ENCODE results near the gene DES.

DES gene

GRCh38 chr2:219421323-219421722 lies 3.1 kb downstream of the DES start:
- no peak overlapping the region for H3K9ac ChIP-seq (ENCODE audit: low read depth, low read length)
- H3K9me3 ChIP-seq (ENCODE audit: control insufficient read depth, insufficient read depth, low read length): no peaks in the 10 kb centered on the region
- H3K36me3 ChIP-seq (ENCODE audit: control insufficient read depth, insufficient read depth, low read length): no peaks in the 10 kb centered on the region
- H3K27ac ChIP-seq (ENCODE audit: low read depth, low read length): no peak overlapping the region
- peaks cover 7% of the 10 kb centered on the region for H3K4me1 ChIP-seq (ENCODE audit: control insufficient read depth, insufficient read depth, low read length)
- no peak overlapping the region for H3K4me3 ChIP-seq (ENCODE audit: low read depth, low read length)
- peaks cover 32% of the 10 kb centered on the region for H3K27me3 ChIP-seq (ENCODE audit: control insufficient read depth, insufficient read depth, low read length)

GRCh38 chr2:219422952-219423534 lies 4.9 kb downstream of the DES start:
- Histone ChIP-seq H3K4me3 (ENCODE audit: low read depth, low read length) (no peak overlapping the region), H3K4me1 (ENCODE audit: control insufficient read depth, insufficient read depth, low read length) (no peaks in the 10 kb centered on the region; the same call in 1 of the 2 replicates), H3K27ac (ENCODE audit: low read depth, low read length) (no peak overlapping the region), H3K27me3 (ENCODE audit: control insufficient read depth, insufficient read depth, low read length) (peaks cover 29% of the 10 kb centered on the region), H3K9ac (ENCODE audit: low read depth, low read length) (no peak overlapping the region), H3K36me3 (ENCODE audit: control insufficient read depth, insufficient read depth, low read length) (no peaks in the 10 kb centered on the region), H3K9me3 (ENCODE audit: control insufficient read depth, insufficient read depth, low read length) (no peaks in the 10 kb centered on the region)

- Histone ChIP-seq H3K4me1 (ENCODE audit: control insufficient read depth, insufficient read depth, low read length) (no peaks in the 10 kb centered on the region; the same call in 1 of the 2 replicates), H3K27ac (ENCODE audit: low read depth, low read length) (no peak overlapping the region), H3K27me3 (ENCODE audit: control insufficient read depth, insufficient read depth, low read length) (peaks cover 21% of the 10 kb centered on the region), H3K36me3 (ENCODE audit: control insufficient read depth, insufficient read depth, low read length) (no peaks in the 10 kb centered on the region), H3K9ac (ENCODE audit: low read depth, low read length) (no peak overlapping the region), H3K9me3 (ENCODE audit: control insufficient read depth, insufficient read depth, low read length) (no peaks in the 10 kb centered on the region), H3K4me3 (ENCODE audit: low read depth, low read length) (no peak overlapping the region)
These were observed 5.6 kb downstream of the DES start for GRCh38 chr2:219423652-219424377.

GRCh38 chr2:219425238-219426067 lies 7.3 kb downstream of the DES start:
- Histone ChIP-seq H3K4me3 (ENCODE audit: low read depth, low read length) (no peak overlapping the region), H3K36me3 (ENCODE audit: control insufficient read depth, insufficient read depth, low read length) (no peaks in the 10 kb centered on the region), H3K9me3 (ENCODE audit: control insufficient read depth, insufficient read depth, low read length) (no peaks in the 10 kb centered on the region), H3K9ac (ENCODE audit: low read depth, low read length) (no peak overlapping the region), H3K27ac (ENCODE audit: low read depth, low read length) (no peak overlapping the region), H3K27me3 (ENCODE audit: control insufficient read depth, insufficient read depth, low read length) (peaks cover 5% of the 10 kb centered on the region), H3K4me1 (ENCODE audit: control insufficient read depth, insufficient read depth, low read length) (no peaks in the 10 kb centered on the region)

GRCh38 chr2:219426068-219426443 lies 7.9 kb downstream of the DES start:
- H3K4me3 ChIP-seq (ENCODE audit: low read depth, low read length): no peak overlapping the region
- H3K4me1 ChIP-seq (ENCODE audit: control insufficient read depth, insufficient read depth, low read length): no peaks in the 10 kb centered on the region
- H3K9ac ChIP-seq (ENCODE audit: low read depth, low read length): no peak overlapping the region
- no peaks in the 10 kb centered on the region for H3K27me3 ChIP-seq (ENCODE audit: control insufficient read depth, insufficient read depth, low read length)
- H3K27ac ChIP-seq (ENCODE audit: low read depth, low read length): no peak overlapping the region
- no peaks in the 10 kb centered on the region for H3K9me3 ChIP-seq (ENCODE audit: control insufficient read depth, insufficient read depth, low read length)
- no peaks in the 10 kb centered on the region for H3K36me3 ChIP-seq (ENCODE audit: control insufficient read depth, insufficient read depth, low read length)

GRCh38 chr2:219426534-219427136 lies 8.5 kb downstream of the DES start:
- Histone ChIP-seq H3K9ac (ENCODE audit: low read depth, low read length) (no peak overlapping the region), H3K4me3 (ENCODE audit: low read depth, low read length) (no peak overlapping the region), H3K27ac (ENCODE audit: low read depth, low read length) (no peak overlapping the region), H3K36me3 (ENCODE audit: control insufficient read depth, insufficient read depth, low read length) (no peaks in the 10 kb centered on the region), H3K4me1 (ENCODE audit: control insufficient read depth, insufficient read depth, low read length) (no peaks in the 10 kb centered on the region), H3K27me3 (ENCODE audit: control insufficient read depth, insufficient read depth, low read length) (no peaks in the 10 kb centered on the region), H3K9me3 (ENCODE audit: control insufficient read depth, insufficient read depth, low read length) (no peaks in the 10 kb centered on the region)

GRCh38 chr2:219428469-219428868 lies 10.3 kb downstream of the DES start:
- Histone ChIP-seq H3K4me1 (ENCODE audit: control insufficient read depth, insufficient read depth, low read length) (no peaks in the 10 kb centered on the region), H3K9ac (ENCODE audit: low read depth, low read length) (no peak overlapping the region), H3K9me3 (ENCODE audit: control insufficient read depth, insufficient read depth, low read length) (no peaks in the 10 kb centered on the region), H3K4me3 (ENCODE audit: low read depth, low read length) (no peak overlapping the region), H3K27me3 (ENCODE audit: control insufficient read depth, insufficient read depth, low read length) (no peaks in the 10 kb centered on the region), H3K36me3 (ENCODE audit: control insufficient read depth, insufficient read depth, low read length) (no peaks in the 10 kb centered on the region), H3K27ac (ENCODE audit: low read depth, low read length) (no peak overlapping the region)

GRCh38 chr2:219429958-219430606 lies 11.9 kb downstream of the DES start:
- Histone ChIP-seq H3K27ac (ENCODE audit: low read depth, low read length) (no peak overlapping the region), H3K9ac (ENCODE audit: low read depth, low read length) (no peak overlapping the region), H3K36me3 (ENCODE audit: control insufficient read depth, insufficient read depth, low read length) (no peaks in the 10 kb centered on the region), H3K27me3 (ENCODE audit: control insufficient read depth, insufficient read depth, low read length) (peaks cover 2% of the 10 kb centered on the region; the same call in 1 of the 2 replicates), H3K9me3 (ENCODE audit: control insufficient read depth, insufficient read depth, low read length) (no peaks in the 10 kb centered on the region), H3K4me3 (ENCODE audit: low read depth, low read length) (no peak overlapping the region), H3K4me1 (ENCODE audit: control insufficient read depth, insufficient read depth, low read length) (peaks cover 6% of the 10 kb centered on the region; the same call in 1 of the 2 replicates)

- Histone ChIP-seq H3K9me3 (ENCODE audit: control insufficient read depth, insufficient read depth, low read length) (no peaks in the 10 kb centered on the region), H3K9ac (ENCODE audit: low read depth, low read length) (no peak overlapping the region), H3K27me3 (ENCODE audit: control insufficient read depth, insufficient read depth, low read length) (peaks cover 10% of the 10 kb centered on the region), H3K27ac (ENCODE audit: low read depth, low read length) (no peak overlapping the region), H3K4me3 (ENCODE audit: low read depth, low read length) (no peak overlapping the region), H3K4me1 (ENCODE audit: control insufficient read depth, insufficient read depth, low read length) (peaks cover 6% of the 10 kb centered on the region; the same call in 1 of the 2 replicates), H3K36me3 (ENCODE audit: control insufficient read depth, insufficient read depth, low read length) (no peaks in the 10 kb centered on the region)
These were observed 12.7 kb downstream of the DES start for GRCh38 chr2:219430633-219431615.
